Right ventricle myocardium inferior (tissue), 1 donor: ENCODE data around the gene VSIG8. TPM values are rescaled to one million over a fixed set of nuclear protein-coding genes. Genes with fewer than 3 reads are reported as not detected.
A peak's percentile ranks its signal among the peaks of the same experiment; 100 is the strongest.

ENCODE experiments used
- ATAC-seq: fragments of 200-7000 bp; cut with Tn5 transposase; one replicate; pipeline ENCODE4 v1.9.1; 2020; ENCODE audit warnings: mild to moderate bottlenecking, moderate library complexity
- DNase-seq: peaks from one replicate; pipeline ENCODE4 v3.0.0; 2021; ENCODE audit errors: missing footprints
- intact Hi-C: fragments of 100-400 bp; cut with DNase I; formaldehyde crosslinking; loops from one replicate; pipeline ENCODE4 v1.11.0; 2022
- total RNA-seq: library from RNA; stranded (reverse); fragmentation: NEBNext Ultra II Directional; extraction: Animal tissue kit (Norgen Biotek cat#: 25700); gene quantifications from one replicate; pipeline ENCODE4 v1.2.1, GENCODE V29; 2021
- donor health status: DM: no; HTN: yes; CAD: no; lungs with severe emphysema.

Gene VSIG8
- total RNA-seq, 1 donor from 2014 or later: not detected

- no peak for DNase-seq
- no peak for ATAC-seq
- intact Hi-C loops: no loop called here
Observed at GRCh38 chr1:159864262-159864661, 1.8 kb upstream of the VSIG8 start.

- ATAC-seq (no peak), DNase-seq (no peak)
- intact Hi-C loops: no loop called here
Observed at GRCh38 chr1:159862031-159862430, 426 bp downstream of the VSIG8 start.

GRCh38 chr1:159861218-159861617 lies 1.2 kb downstream of the VSIG8 start:
- ATAC-seq (no peak), DNase-seq (no peak)
- intact Hi-C loops: no loop called here

GRCh38 chr1:159860456-159860855 lies 2.0 kb downstream of the VSIG8 start:
- ATAC-seq (no peak), DNase-seq (no peak)
- intact Hi-C loops: no loop called here

- DNase-seq: no peak
- ATAC-seq: no peak
- intact Hi-C loops: no loop called here
Observed at GRCh38 chr1:159859767-159860322, 2.6 kb downstream of the VSIG8 start.

GRCh38 chr1:159857889-159858288 lies 4.6 kb downstream of the VSIG8 start:
- ATAC-seq (no peak), DNase-seq (no peak)
- intact Hi-C loops: no loop called here

GRCh38 chr1:159856576-159856975 lies 5.9 kb downstream of the VSIG8 start:
- no peak for ATAC-seq
- intact Hi-C loops: no loop called here
- DNase-seq: no peak

- intact Hi-C loops: loop anchor here (2.0 kb wide), 3 partner anchors 35 to 75 kb away; partner anchors contain the start of genes DUSP23 and TAGLN2
- ATAC-seq (no peak), DNase-seq (no peak)
Observed at GRCh38 chr1:159855709-159856108, 6.7 kb downstream of the VSIG8 start.

- peak; percentile 98 for ATAC-seq
- DNase-seq: peak; percentile 94
- intact Hi-C loops: loop anchor here (2.0 kb wide), 3 partner anchors 36 to 74 kb away; partner anchors contain the start of genes DUSP23 and TAGLN2
Observed at GRCh38 chr1:159854693-159855192, 7.7 kb downstream of the VSIG8 start.

GRCh38 chr1:159854116-159854692 lies 8.3 kb downstream of the VSIG8 start:
- DNase-seq: peak; percentile 91
- intact Hi-C loops: loop anchor here (2.0 kb wide), 3 partner anchors 37 to 73 kb away; partner anchors contain the start of genes DUSP23 and TAGLN2
- peak; percentile 89 for ATAC-seq

GRCh38 chr1:159853417-159854115 lies 8.9 kb downstream of the VSIG8 start:
- ATAC-seq: no peak
- DNase-seq: no peak
- intact Hi-C loops: loop anchor here (2.0 kb wide), 3 partner anchors 37 to 73 kb away; partner anchors contain the start of genes DUSP23 and TAGLN2

- DNase-seq: no peak
- ATAC-seq: no peak
- intact Hi-C loops: no loop called here
Observed at GRCh38 chr1:159851407-159851806, 11.1 kb downstream of the VSIG8 start.

- DNase-seq (no peak), ATAC-seq (no peak)
- intact Hi-C loops: no loop called here
Observed at GRCh38 chr1:159849626-159850366, 12.7 kb downstream of the VSIG8 start.

GRCh38 chr1:159848326-159848725 lies 14.1 kb downstream of the VSIG8 start:
- intact Hi-C loops: no loop called here
- ATAC-seq (no peak), DNase-seq (no peak)

GRCh38 chr1:159847231-159847630 lies 15.2 kb downstream of the VSIG8 start:
- DNase-seq (no peak), ATAC-seq (no peak)
- intact Hi-C loops: no loop called here

- ATAC-seq (no peak), DNase-seq (no peak)
- intact Hi-C loops: no loop called here
Observed at GRCh38 chr1:159845751-159846629, 16.5 kb downstream of the VSIG8 start.

GRCh38 chr1:159843459-159843858 lies 19.0 kb downstream of the VSIG8 start:
- ATAC-seq (no peak), DNase-seq (no peak)
- intact Hi-C loops: no loop called here

GRCh38 chr1:159841749-159842148 lies 20.7 kb downstream of the VSIG8 start:
- DNase-seq (no peak), ATAC-seq (peak; percentile 28)
- intact Hi-C loops: no loop called here
